Smooth muscle cell of the pulmonary artery (primary cell): ENCODE results near the gene RNF14. TPM values are rescaled to one million over a fixed set of nuclear protein-coding genes. Genes with fewer than 3 reads are reported as not detected.

Source experiments
- total RNA-seq: library from RNA; depleted of rRNA; stranded (reverse); fragments of >200 nt; gene quantifications from 2 replicates; pipeline ENCODE4 v1.2.3, GENCODE V29; 2014

RNF14 gene
- total RNA-seq: 123 and 135 TPM in 2 replicates

DNA sequence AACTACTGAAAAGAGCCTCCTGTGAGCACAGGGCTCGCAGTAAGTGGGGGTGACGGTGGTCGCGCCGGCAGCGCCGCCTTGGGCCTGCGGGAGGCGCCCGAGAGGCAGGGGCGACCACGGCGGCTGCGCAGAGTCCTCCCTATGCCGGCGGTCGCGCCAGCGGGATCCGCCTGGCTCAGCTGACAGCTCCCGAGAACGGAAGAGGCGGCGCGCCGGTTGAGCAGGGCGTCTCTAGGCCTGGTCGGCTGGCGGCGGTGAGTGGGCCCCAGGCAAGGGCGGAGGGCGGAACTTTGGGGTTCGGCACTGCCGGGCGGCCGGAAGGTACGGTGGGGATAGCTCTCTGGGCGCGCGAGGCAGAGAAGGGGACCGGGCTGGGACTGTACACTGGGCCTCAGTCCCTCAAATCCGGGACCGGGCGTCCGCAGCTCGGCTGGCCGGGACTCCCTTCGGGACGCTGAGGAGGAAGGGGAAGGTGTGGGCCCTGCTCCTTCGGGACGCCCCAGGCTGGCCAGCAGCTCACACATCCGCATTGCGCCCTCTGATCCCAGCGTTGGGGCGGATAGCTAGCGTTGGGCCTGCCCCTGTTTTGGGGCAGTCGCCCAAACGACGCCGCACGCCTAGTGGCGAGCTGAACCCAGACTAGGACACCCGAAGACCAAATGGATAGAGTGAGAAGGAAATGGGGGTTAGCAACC, at the start of gene RNF14:
Gene RNF14 (plus strand): TSS at position 192 of the 695 bp plus-strand sequence. CDS start 4,484 bp downstream, outside the sequence.

GRCh38 chr5:141923448-141924313, 45.2 kb upstream of the RNF14 start, which contains the start of gene DELE1:
TSS of gene DELE1 (plus strand) at chr5:141923871. CDS start at chr5:141923942, 71 bp downstream.

GRCh38 chr5:141958113-141958512, 10.8 kb upstream of the RNF14 start, which contains the start of gene PCDH12:
TSS of gene PCDH12 (minus strand) at chr5:141958202. CDS start at chr5:141957851, 351 bp downstream.

DNA sequence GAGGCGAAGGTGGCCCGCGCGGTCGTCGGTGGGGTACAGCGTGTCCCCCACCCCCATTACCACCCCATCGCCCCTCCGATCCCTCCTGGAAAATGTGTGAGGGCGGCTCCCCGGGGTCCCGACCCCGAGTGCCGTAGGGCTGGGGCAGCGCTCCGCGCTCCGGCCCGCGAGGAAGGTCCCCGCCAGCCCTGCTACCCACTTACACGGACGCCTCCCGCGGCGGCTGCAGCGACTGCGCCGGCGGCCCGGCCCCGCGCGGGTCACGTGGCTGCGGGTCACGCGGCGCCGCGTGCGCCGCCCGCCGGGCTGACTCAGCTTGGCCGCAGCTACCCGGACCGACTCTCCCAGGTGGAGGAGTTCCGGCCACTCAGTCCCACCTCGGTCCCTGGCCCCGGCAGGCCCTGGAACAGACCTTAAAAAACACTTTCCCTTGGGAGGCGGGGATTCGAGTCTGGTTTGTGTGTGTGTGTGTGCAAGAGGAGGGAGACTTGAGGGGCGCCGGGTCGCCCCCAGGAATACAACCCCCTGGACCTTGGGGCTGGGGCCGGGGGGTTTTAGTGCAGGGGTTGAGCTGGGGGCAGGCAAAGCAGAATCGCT, 44.0 kb downstream of the RNF14 start, which contains the start of gene GNPDA1:
Gene GNPDA1 (minus strand): TSS at position 236 of the 597 bp plus-strand sequence. CDS start 992 bp downstream, outside the sequence.

Other genes starting within 250 kb of the RNF14 start
- gene PCDH1, start 90.7 kb upstream of the RNF14 start, total RNA-seq: 4.7 and 6.3 TPM in 2 replicates
- gene DELE1, start 45.2 kb upstream of the RNF14 start, total RNA-seq: 45.5 and 57.9 TPM in 2 replicates
- gene PCDH12, start 10.9 kb upstream of the RNF14 start, total RNA-seq: 0.36 and 0.46 TPM in 2 replicates
- 58.3 and 95.6 TPM in 2 replicates for gene GNPDA1, start 43.9 kb downstream of the RNF14 start, total RNA-seq
- gene NDFIP1, start 139.7 kb downstream of the RNF14 start, total RNA-seq: 90.1 and 112 TPM in 2 replicates